GM06990 (cell line): Measurements from ENCODE around the gene OR2D2.

Source experiments
- DNase-seq: peaks from one replicate; pipeline ENCODE4 v3.0.0-alpha.2; 2011; ENCODE audit not compliant: insufficient read length; ENCODE audit errors: extremely low read depth
- H3K27me3 ChIP-seq: replicated peaks from 2 replicates; pipeline ENCODE4 v1.6.0; 2011; ENCODE audit warnings: low read length; ENCODE audit not compliant: control insufficient read depth, insufficient read depth
- H3K36me3 ChIP-seq: 2 replicates; pipeline ENCODE4 v1.5.1; 2011; ENCODE audit warnings: low read length; ENCODE audit not compliant: control insufficient read depth, insufficient read depth
- H3K4me3 ChIP-seq: replicated peaks from 2 replicates; pipeline ENCODE4 v1.5.1; 2011; ENCODE audit warnings: low read depth, mild to moderate bottlenecking, control low read depth, low read length
- CTCF ChIP-seq: IDR thresholded peaks from 2 replicates; pipeline ENCODE4 v1.5.1; 2011; ENCODE audit warnings: low read length, control low read depth, mild to moderate bottlenecking, inconsistent platforms; ENCODE audit not compliant: insufficient read depth, poor library complexity, severe bottlenecking

OR2D2 gene

GRCh38 chr11:6892400-6892799 lies at the start of gene OR2D2:
Gene OR2D2, minus strand, starts transcription at chr11:6892500. Its CDS starts 0 bp downstream, at chr11:6892500.
- DNase-seq, result no peak
- no peaks in the 10 kb centered on the region for H3K36me3 ChIP-seq
- H3K27me3 ChIP-seq, result no peaks in the 10 kb centered on the region
- no peak within 1 kb of the TSS for H3K4me3 ChIP-seq
- no peak for TF ChIP-seq CTCF

- Histone ChIP-seq H3K4me3 (no peak overlapping the region), H3K36me3 (no peaks in the 10 kb centered on the region), H3K27me3 (no peaks in the 10 kb centered on the region)
- no peak for TF ChIP-seq CTCF
- no peak for DNase-seq
Measured at GRCh38 chr11:6941970-6942369, 49.7 kb upstream of the OR2D2 start.

GRCh38 chr11:6932145-6932544 lies 39.8 kb upstream of the OR2D2 start:
- Histone ChIP-seq H3K27me3 (no peaks in the 10 kb centered on the region), H3K36me3 (peaks cover 2% of the 10 kb centered on the region; the same call in 1 of the 2 replicates), H3K4me3 (no peak overlapping the region)
- DNase-seq, result no peak
- TF ChIP-seq CTCF, result no peak

GRCh38 chr11:6931146-6931713 lies 38.9 kb upstream of the OR2D2 start:
- Histone ChIP-seq H3K4me3 (no peak overlapping the region), H3K27me3 (no peaks in the 10 kb centered on the region), H3K36me3 (peaks cover 2% of the 10 kb centered on the region; the same call in 1 of the 2 replicates)
- TF ChIP-seq CTCF, result no peak
- DNase-seq, result no peak

- Histone ChIP-seq H3K27me3 (no peaks in the 10 kb centered on the region), H3K36me3 (peaks cover 2% of the 10 kb centered on the region; the same call in 1 of the 2 replicates), H3K4me3 (no peak overlapping the region)
- DNase-seq, result no peak
- no peak for TF ChIP-seq CTCF
Measured at GRCh38 chr11:6928916-6929315, 36.6 kb upstream of the OR2D2 start.
